Prostate gland (tissue), 2 donors: ENCODE results near the gene CCDC154.

Experiments
- POLR2A ChIP-seq: fragments of 450-650 bp; IDR thresholded peaks from one replicate; pipeline ENCODE4 v1.6.1; 2016; ENCODE audit warnings: antibody characterized with exemption, mild to moderate bottlenecking
- TF ChIP-seq, protein P1 (sequence below), 4 experiments: fragments of 200-600 bp in 2 of 4; fragments of 450-650 bp in 2 of 4; sonication (generic) in 2 of 4; IDR thresholded peaks; 1 replicate in 3 of 4; 2 replicates in 1 of 4; pipeline ENCODE4 v1.5.1; 2016 to 2019; ENCODE audit warnings: antibody characterized with exemption in 4 of 4, mild to moderate bottlenecking in 2 of 4, moderate library complexity in 2 of 4

DNA sequence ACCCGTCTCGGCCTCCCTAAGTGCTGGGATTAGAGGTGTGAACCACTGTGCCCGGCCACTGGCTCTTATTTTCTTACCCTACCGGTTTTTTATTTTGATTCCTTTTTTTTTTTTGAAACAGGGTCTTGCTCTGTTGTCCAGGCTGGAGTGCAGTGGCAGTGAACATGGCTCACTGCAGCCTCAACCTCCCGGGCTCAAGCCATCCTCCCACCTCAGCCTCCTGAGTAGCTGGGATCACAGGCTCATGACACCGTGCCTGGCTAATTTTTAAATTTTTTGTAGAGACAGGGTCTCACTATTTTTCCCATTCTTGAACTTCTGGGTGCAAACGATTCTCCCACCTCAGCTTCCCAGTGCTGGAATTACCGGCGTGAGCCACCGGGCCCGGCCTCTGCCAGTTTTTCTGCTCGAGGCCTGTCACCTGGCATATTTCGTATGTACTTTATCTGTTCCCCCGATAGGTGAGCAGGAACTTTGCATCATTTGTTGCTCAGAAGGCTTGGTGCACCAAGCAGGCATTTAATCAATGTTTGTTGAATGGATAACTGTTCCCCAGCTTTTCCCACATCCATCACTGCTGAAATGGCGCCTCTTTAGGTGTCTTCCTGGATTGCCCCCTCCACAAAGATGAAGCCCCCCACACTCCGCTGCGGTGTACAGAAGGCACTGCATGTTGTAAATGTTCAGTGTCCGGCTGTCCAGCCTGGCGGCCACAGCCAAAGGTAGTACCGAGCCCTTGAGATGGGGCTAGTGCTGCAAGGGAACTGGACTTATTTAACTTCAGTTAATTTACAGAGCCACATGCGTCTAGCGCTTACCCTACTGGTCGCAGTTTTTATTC lies 47.9 kb upstream of the CCDC154 start:
- TF ChIP-seq, protein P1, sequence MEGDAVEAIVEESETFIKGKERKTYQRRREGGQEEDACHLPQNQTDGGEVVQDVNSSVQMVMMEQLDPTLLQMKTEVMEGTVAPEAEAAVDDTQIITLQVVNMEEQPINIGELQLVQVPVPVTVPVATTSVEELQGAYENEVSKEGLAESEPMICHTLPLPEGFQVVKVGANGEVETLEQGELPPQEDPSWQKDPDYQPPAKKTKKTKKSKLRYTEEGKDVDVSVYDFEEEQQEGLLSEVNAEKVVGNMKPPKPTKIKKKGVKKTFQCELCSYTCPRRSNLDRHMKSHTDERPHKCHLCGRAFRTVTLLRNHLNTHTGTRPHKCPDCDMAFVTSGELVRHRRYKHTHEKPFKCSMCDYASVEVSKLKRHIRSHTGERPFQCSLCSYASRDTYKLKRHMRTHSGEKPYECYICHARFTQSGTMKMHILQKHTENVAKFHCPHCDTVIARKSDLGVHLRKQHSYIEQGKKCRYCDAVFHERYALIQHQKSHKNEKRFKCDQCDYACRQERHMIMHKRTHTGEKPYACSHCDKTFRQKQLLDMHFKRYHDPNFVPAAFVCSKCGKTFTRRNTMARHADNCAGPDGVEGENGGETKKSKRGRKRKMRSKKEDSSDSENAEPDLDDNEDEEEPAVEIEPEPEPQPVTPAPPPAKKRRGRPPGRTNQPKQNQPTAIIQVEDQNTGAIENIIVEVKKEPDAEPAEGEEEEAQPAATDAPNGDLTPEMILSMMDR (IDR thresholded peaks at IDR 0.05), result no peak
- no peak for TF ChIP-seq POLR2A
